ENCODE measurements around the gene SLC35B4.

- TF ChIP-seq CTCF (IDR thresholded peaks at IDR 0.05) (no peak), EZH2 (IDR thresholded peaks at IDR 0.05; ENCODE audit: borderline replicate concordance, insufficient read depth, low read depth, low read length, poor library complexity, severe bottlenecking) (no peak)
These were observed 36.2 kb downstream of the SLC35B4 start for GRCh38 chr7:134280508-134280907.

Data from B cell (primary cell).